ENCODE measurements around the gene PIP4K2A. TPM values are rescaled to one million over a fixed set of nuclear protein-coding genes. Genes with fewer than 3 reads are reported as not detected.
"Not testable (repeated sequence)": the region's sequence is repeated elsewhere in the genome, so short reads cannot be mapped to it uniquely, and the experiment has no call there.

The PIP4K2A gene
- total RNA-seq, 1 donor from 2014 or later, result 152 TPM

DNA sequence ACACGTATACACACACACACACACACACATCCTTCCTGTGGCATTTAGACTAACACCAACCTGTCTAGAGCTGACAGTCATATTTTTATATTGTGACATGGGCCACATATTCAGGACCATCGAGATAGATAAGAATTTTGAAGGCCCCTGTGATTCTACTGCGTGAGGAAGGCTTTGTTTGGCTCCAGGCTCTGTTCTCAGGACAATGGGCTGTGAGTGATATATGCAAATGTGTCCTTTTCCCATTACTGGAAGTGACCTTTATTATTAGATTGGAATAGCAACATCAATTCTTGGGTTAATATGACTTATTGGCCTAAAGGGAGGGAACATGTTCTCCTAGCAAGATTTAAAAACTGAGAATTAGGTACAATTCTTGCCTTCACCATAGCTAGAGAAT lies 213.0 kb downstream of the PIP4K2A start:
- intact Hi-C loops (cut with micrococcal nuclease), result no loop called here

- intact Hi-C loops (cut with micrococcal nuclease), result no loop called here
These were observed 213.6 kb downstream of the PIP4K2A start for GRCh38 chr10:22500656-22501340.

DNA sequence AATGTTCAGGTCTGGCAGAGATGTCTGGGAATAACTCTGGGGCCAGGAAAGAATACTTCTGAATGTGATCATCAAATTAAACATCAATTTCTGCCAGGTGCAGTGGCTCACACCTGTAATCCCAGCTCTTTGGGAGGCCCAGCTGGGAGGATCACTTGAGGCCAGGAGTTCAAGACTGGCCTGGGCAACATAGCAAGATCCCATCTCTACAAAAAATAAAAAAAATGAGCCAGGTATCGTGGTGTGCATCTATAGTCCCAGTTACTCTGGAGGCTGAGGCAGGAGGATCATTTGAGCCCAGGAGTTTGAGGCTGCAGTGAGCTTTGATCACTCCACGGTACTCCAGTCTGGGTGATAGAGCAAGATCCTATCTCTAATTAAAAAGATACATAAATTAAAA lies 214.4 kb downstream of the PIP4K2A start:
- intact Hi-C loops (cut with micrococcal nuclease), result not testable (repeated sequence)

DNA sequence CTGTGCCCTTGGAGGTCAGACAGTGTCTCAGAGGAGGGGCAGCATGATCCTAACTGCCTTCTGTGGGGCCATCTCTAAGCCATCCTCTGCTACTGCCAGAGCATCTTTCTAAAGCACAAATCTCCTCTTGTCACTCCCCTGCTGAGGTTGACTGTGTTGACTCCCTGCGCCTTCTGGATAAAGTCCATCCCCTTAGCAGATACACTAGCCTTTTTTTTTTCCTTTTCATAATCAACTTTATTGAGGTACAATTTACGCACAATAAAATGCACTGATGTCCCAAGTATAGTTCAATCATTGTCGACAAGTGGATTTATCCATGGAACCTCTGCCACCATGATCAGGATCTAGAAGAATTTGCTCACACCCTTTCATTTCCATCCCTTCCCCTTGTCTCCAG lies 219.0 kb downstream of the PIP4K2A start:
- intact Hi-C loops (cut with micrococcal nuclease), result no loop called here

DNA sequence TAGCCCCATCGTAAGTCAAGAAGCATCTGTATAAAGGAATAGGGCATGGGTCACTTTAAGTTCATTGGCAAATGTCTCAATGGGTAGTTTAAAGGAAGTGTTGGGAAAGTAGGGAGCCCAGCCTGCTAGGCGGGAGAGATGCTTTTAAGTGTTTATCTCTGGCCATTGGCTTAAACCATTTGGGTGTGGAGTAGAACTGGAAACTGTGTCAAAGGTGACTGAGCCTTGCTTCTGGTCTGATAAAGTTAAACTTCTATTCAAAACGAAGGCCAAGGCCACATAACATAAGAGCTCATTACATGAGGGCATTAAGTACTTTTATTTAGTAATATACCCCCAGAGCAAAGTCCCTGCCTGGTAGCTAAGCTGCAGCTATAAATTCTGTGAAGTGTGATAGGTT lies 220.4 kb downstream of the PIP4K2A start:
- intact Hi-C loops (cut with micrococcal nuclease), result no loop called here

DNA sequence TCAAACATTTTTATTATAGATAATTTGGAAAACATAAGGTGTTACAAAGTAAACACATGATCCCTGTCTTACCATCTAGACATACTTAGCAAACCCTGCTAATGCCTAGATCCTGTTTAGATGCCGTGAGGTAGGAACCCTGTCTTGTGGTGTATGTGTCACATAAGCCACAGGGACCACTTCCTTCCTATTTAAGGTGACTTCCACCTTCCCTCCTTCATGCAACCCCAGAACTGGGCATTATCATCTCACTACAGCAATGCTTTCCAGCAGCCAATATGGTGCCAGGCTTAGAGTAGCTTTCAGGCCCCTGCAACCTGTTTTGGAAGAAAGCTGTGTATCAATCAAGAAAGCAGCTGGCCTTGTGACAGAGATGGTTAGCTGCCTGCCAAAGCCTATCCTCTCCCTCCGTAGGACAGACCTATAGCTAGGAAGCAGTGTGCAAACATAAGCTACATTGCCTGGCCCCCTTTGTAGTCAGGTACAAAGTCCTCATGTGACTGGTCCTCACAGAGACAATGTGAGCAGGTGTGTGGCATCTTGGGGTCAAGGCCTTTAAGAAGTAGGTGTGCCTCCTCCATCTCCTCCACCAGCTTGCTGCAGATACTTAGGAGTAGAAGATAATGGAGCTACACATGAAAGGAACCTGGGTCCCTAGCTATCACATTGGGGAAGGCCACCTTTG lies 222.3 kb downstream of the PIP4K2A start:
- intact Hi-C loops (cut with micrococcal nuclease), result loop anchor here (1.0 kb wide), 1 partner anchor 55 kb away; no protein-coding TSS in a partner anchor

DNA sequence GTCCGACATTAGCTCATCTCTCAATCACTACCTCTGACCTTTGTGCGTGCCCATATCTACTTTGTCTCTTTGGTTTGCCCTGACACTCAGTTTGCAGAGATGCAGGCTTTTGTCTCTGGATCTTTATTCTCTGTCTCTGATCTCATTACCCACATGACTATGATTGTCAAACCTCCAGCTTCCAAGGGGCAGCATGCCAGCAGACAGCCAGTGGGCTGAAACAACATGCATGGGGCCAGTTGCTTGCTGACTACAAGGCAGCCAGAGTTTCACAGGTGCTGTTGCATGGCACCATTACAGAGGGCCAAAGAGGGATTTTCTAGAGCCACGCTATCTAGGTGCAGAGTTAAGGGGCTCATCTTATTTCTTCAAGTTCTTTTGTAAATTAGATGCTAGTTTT lies 222.9 kb downstream of the PIP4K2A start:
- intact Hi-C loops (cut with micrococcal nuclease), result no loop called here

GRCh38 chr10:22489975-22490374 lies 224.4 kb downstream of the PIP4K2A start:
- intact Hi-C loops (cut with micrococcal nuclease), result no loop called here

DNA sequence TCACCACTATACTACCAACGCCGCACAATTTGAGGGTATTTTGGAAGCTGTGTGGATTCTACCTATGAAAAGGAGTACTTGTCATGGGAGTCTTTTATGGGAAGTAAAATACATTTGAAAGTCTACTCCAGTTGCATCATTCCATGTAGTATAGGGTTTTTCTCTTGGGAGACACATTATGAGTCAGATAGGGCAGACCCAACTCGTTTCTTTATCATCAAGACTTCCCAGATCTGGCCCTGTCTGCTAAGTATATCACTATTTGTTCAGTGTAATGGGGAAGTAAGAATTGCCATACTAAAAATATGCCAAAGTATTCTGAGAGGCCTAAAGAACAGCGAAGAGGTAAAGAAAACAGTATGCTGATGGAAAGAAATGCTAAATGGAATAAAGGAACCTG lies 224.9 kb downstream of the PIP4K2A start:
- intact Hi-C loops (cut with micrococcal nuclease), result no loop called here

GRCh38 chr10:22486431-22486830 lies 227.9 kb downstream of the PIP4K2A start:
- intact Hi-C loops (cut with micrococcal nuclease), result no loop called here

Other genes starting within 250 kb of the PIP4K2A start
- not detected in 2 replicates for gene ARMC3, start 213.5 kb upstream of the PIP4K2A start, total RNA-seq

Data from T-helper 1 cell treated with Interleukin-12 subunit alpha and Interleukin-12 subunit beta and Interleukin-4 antibody, amounts not matched to agents 30 ng/mL and 1 ng/mL, for 36 hours (primary cell).